HepG2 (cell line): ENCODE results near the gene CLASRP. TPM values are rescaled to one million over a fixed set of nuclear protein-coding genes. Genes with fewer than 3 reads are reported as not detected.

Experiments used
- ATF3 ChIP-seq: sonication (generic); formaldehyde crosslinking; IDR thresholded peaks from 2 replicates; pipeline ENCODE4 v1.4.0; 2020; ENCODE audit warnings: missing genetic modification reagents
- DMTF1 ChIP-seq: sonication (generic); formaldehyde crosslinking; IDR thresholded peaks from 2 replicates; pipeline ENCODE4 v1.4.0; 2020; ENCODE audit warnings: mild to moderate bottlenecking, missing genetic modification reagents
- DRAP1 ChIP-seq: IDR thresholded peaks from 2 replicates; pipeline ENCODE4 v1.6.1; 2016; ENCODE audit warnings: missing genetic modification reagents, missing compliant biosample characterization
- FOXK2 ChIP-seq: fragments of 450-650 bp; IDR thresholded peaks from 2 replicates; pipeline ENCODE4 v1.6.1; 2016
- GFI1 ChIP-seq: sonication (generic); formaldehyde crosslinking; IDR thresholded peaks from 2 replicates; pipeline ENCODE4 v1.5.0; 2020; ENCODE audit warnings: missing genetic modification reagents, mild to moderate bottlenecking, borderline replicate concordance
- HNRNPUL1 ChIP-seq: fragments of 200-400 bp; formaldehyde crosslinking; IDR thresholded peaks from 2 replicates; pipeline ENCODE4 v1.6.1; 2017; ENCODE audit warnings: low read depth, mild to moderate bottlenecking, low read length, moderate library complexity
- KLF6 ChIP-seq: IDR thresholded peaks from 2 replicates; pipeline ENCODE4 v1.8.0; 2016; ENCODE audit warnings: missing biosample characterization, missing genetic modification reagents
- MXD4 ChIP-seq: IDR thresholded peaks from 2 replicates; pipeline ENCODE4 v1.6.1; 2016; ENCODE audit warnings: mild to moderate bottlenecking, missing biosample characterization, missing genetic modification reagents
- NCOA1 ChIP-seq: sonication (generic); formaldehyde crosslinking; IDR thresholded peaks from 2 replicates; pipeline ENCODE4 v1.9.0; 2021; ENCODE audit warnings: missing genetic modification reagents
- SMAD3 ChIP-seq: sonication (generic); formaldehyde crosslinking; IDR thresholded peaks from 2 replicates; pipeline ENCODE4 v1.4.0; 2020; ENCODE audit warnings: missing genetic modification reagents
- SNAPC4 ChIP-seq: sonication (generic); formaldehyde crosslinking; IDR thresholded peaks from 2 replicates; pipeline ENCODE4 v1.4.0; 2020; ENCODE audit warnings: mild to moderate bottlenecking, missing genetic modification reagents
- THRA ChIP-seq: sonication (generic); formaldehyde crosslinking; IDR thresholded peaks from 2 replicates; pipeline ENCODE4 v1.4.0; 2020; ENCODE audit warnings: missing genetic modification reagents, borderline replicate concordance
- ZFYVE20 ChIP-seq: sonication (generic); formaldehyde crosslinking; IDR thresholded peaks from 2 replicates; pipeline ENCODE4 v1.8.0; 2023; ENCODE audit warnings: low read depth, mild to moderate bottlenecking, moderate library complexity, missing genetic modification reagents, borderline replicate concordance
- ZNF292 ChIP-seq: sonication (generic); formaldehyde crosslinking; IDR thresholded peaks from 2 replicates; pipeline ENCODE4 v1.8.1; 2022; ENCODE audit warnings: mild to moderate bottlenecking, low read depth, missing genetic modification reagents, borderline replicate concordance
- ZNF691 ChIP-seq: sonication (generic); formaldehyde crosslinking; IDR thresholded peaks from 2 replicates; pipeline ENCODE4 v1.4.0; 2020; ENCODE audit warnings: missing genetic modification reagents, low read depth, mild to moderate bottlenecking, borderline replicate concordance
- polyA plus RNA-seq, 8 experiments: library from polyadenylated mRNA; depleted of rRNA in 3 of 8; stranded (reverse) in 7 of 8; unstranded in 1 of 8; fragments of >200 nt; fragmentation: Illumina TruSeq in 4 of 8; extraction: Trizol in 4 of 8; gene quantifications; 2 replicates each; pipeline versions ENCODE4 v1.2.1 to v1.2.3, GENCODE V29; 2011 to 2016; ENCODE audit warnings: low read depth in 4 of 8, missing spikeins in 1 of 8, mixed read lengths in 1 of 8; ENCODE audit not compliant: insufficient read depth in 1 of 8
- total RNA-seq, 5 experiments: library from RNA; depleted of rRNA; stranded (reverse); fragments of >200 nt; fragmentation: Illumina TruSeq; extraction: Trizol; gene quantifications; 2 replicates each; pipeline ENCODE4 v1.2.3, GENCODE V29; 2016; ENCODE audit warnings: low read depth in 1 of 5

CLASRP gene
- total and polyA plus RNA-seq, 2 of the 13 experiments (the other 11 are each of a cell fraction or from before 2014, with no cell fraction given) = 32.0 to 51.4 TPM

GRCh38 chr19:45097776-45098520 is 59.1 kb downstream of the CLASRP start (continued):
- TF ChIP-seq DMTF1 (CRISPR knock-in tag) (no peak), NCOA1 (CRISPR knock-in tag) (no peak), MXD4 (CRISPR knock-in tag) (peak; percentile 25; the same call in 1 of the 2 replicates), THRA (no peak), GFI1 (CRISPR knock-in tag) (no peak), HNRNPUL1 (no peak), ZNF691 (CRISPR knock-in tag) (no peak; the same call in 1 of the 2 replicates), ATF3 (CRISPR knock-in tag) (peak; percentile 85), FOXK2 (no peak), KLF6 (CRISPR knock-in tag) (no peak; the same call in 1 of the 2 replicates), DRAP1 (no peak; the same call in 1 of the 2 replicates), SNAPC4 (no peak), SMAD3 (CRISPR knock-in tag) (no peak), ZNF292 (peak; percentile 5; the same call in 1 of the 2 replicates), ZFYVE20 (CRISPR knock-in tag) (no peak)
